H9 (cell line): ENCODE results near the gene COL18A1. TPM values are rescaled to one million over a fixed set of nuclear protein-coding genes. Genes with fewer than 3 reads are reported as not detected.

Source experiments
- DNase-seq: peaks from one replicate; pipeline ENCODE4 v3.0.0-alpha.2; 2017
- H2AFZ ChIP-seq: one replicate; pipeline ENCODE4 v1.6.1; 2013; ENCODE audit warnings: mild to moderate bottlenecking, low read length, control low read depth, moderate library complexity
- H2AK5ac ChIP-seq: 2 replicates; pipeline ENCODE4 v1.6.1; 2013; ENCODE audit warnings: low read length, control low read depth, mixed read lengths; ENCODE audit not compliant: insufficient read length
- H2BK120ac ChIP-seq: one replicate; pipeline ENCODE4 v1.6.1; 2013; ENCODE audit warnings: low read depth, mild to moderate bottlenecking, low read length, control low read depth, inconsistent platforms; ENCODE audit not compliant: poor library complexity, severe bottlenecking
- H2BK12ac ChIP-seq: 2 replicates; pipeline ENCODE4 v1.6.1; 2013; ENCODE audit warnings: low read length, control low read depth, mixed read lengths, low read depth; ENCODE audit not compliant: insufficient read length
- H2BK15ac ChIP-seq: 2 replicates; pipeline ENCODE4 v1.6.1; 2013; ENCODE audit warnings: low read depth, low read length, control low read depth
- H2BK20ac ChIP-seq: one replicate; pipeline ENCODE4 v1.6.1; 2013; ENCODE audit warnings: low read depth, mild to moderate bottlenecking, low read length, control low read depth, inconsistent platforms; ENCODE audit not compliant: poor library complexity, severe bottlenecking
- H2BK5ac ChIP-seq: 2 replicates; pipeline ENCODE4 v1.6.1; 2013; ENCODE audit warnings: low read length, control low read depth, mixed read lengths; ENCODE audit not compliant: insufficient read length
- H3K14ac ChIP-seq: 2 replicates; pipeline ENCODE4 v1.6.1; 2013; ENCODE audit warnings: low read length, control low read depth; ENCODE audit not compliant: insufficient read depth
- H3K18ac ChIP-seq: 2 replicates; pipeline ENCODE4 v1.6.1; 2013; ENCODE audit warnings: low read depth, mild to moderate bottlenecking, mixed read lengths, low read length, control low read depth; ENCODE audit not compliant: insufficient read length
- H3K23ac ChIP-seq: 2 replicates; pipeline ENCODE4 v1.6.1; 2013; ENCODE audit warnings: low read length, control low read depth, mixed read lengths, low read depth; ENCODE audit not compliant: insufficient read length
- H3K23me2 ChIP-seq: 2 replicates; pipeline ENCODE4 v1.6.1; 2013; ENCODE audit warnings: low read depth, mild to moderate bottlenecking, mixed read lengths, low read length, control low read depth; ENCODE audit not compliant: insufficient read length, poor library complexity, severe bottlenecking
- H3K27ac ChIP-seq: 2 replicates; pipeline ENCODE4 v1.5.1; 2013; ENCODE audit warnings: low read length, control low read depth, mixed read lengths, low read depth; ENCODE audit not compliant: insufficient read length
- H3K27me3 ChIP-seq: 2 replicates; pipeline ENCODE4 v1.6.1; 2013; ENCODE audit warnings: low read length, control low read depth, inconsistent platforms; ENCODE audit not compliant: insufficient read depth
- H3K4ac ChIP-seq: 2 replicates; pipeline ENCODE4 v1.6.1; 2013; ENCODE audit warnings: low read depth, mild to moderate bottlenecking, control low read depth, inconsistent platforms, low read length, moderate library complexity
- H3K4me1 ChIP-seq: 2 replicates; pipeline ENCODE4 v1.6.1; 2013; ENCODE audit warnings: low read length, control low read depth, inconsistent platforms; ENCODE audit not compliant: insufficient read depth
- H3K4me2 ChIP-seq: 2 replicates; pipeline ENCODE4 v1.6.1; 2013; ENCODE audit warnings: low read length, control low read depth, mixed read lengths; ENCODE audit not compliant: insufficient read length, insufficient read depth
- H3K56ac ChIP-seq: 2 replicates; pipeline ENCODE4 v1.6.1; 2013; ENCODE audit warnings: low read depth, mild to moderate bottlenecking, mixed read lengths, low read length, control low read depth; ENCODE audit not compliant: insufficient read length
- H3K79me1 ChIP-seq: 2 replicates; pipeline ENCODE4 v1.6.1; 2013; ENCODE audit warnings: low read depth, mild to moderate bottlenecking, moderate library complexity, low read length, control low read depth, inconsistent platforms; ENCODE audit not compliant: insufficient read depth, poor library complexity, severe bottlenecking
- H3K79me2 ChIP-seq: 2 replicates; pipeline ENCODE4 v1.6.1; 2013; ENCODE audit warnings: low read length, control low read depth, inconsistent platforms; ENCODE audit not compliant: insufficient read depth
- H3K9ac ChIP-seq: 2 replicates; pipeline ENCODE4 v1.6.1; 2013; ENCODE audit warnings: low read length, control low read depth, mixed read lengths; ENCODE audit not compliant: insufficient read length; ENCODE audit errors: extremely low read depth
- H3K9me3 ChIP-seq: one replicate; pipeline ENCODE4 v1.6.1; 2013; ENCODE audit warnings: low read depth, low read length, inconsistent platforms; ENCODE audit not compliant: control insufficient read depth
- H3T11ph ChIP-seq: one replicate; pipeline ENCODE4 v1.6.1; 2013; ENCODE audit warnings: mild to moderate bottlenecking, low read length, control low read depth, inconsistent platforms
- H4K20me1 ChIP-seq: one replicate; pipeline ENCODE4 v1.6.1; 2013; ENCODE audit not compliant: control insufficient read depth, insufficient read length, insufficient read depth
- H4K5ac ChIP-seq: 2 replicates; pipeline ENCODE4 v1.6.1; 2013; ENCODE audit warnings: low read depth, mild to moderate bottlenecking, mixed read lengths, low read length, control low read depth; ENCODE audit not compliant: insufficient read length
- H4K8ac ChIP-seq: replicated peaks from 2 replicates; pipeline ENCODE4 v1.6.1; 2013; ENCODE audit warnings: low read length, control low read depth, mixed read lengths, low read depth; ENCODE audit not compliant: insufficient read length
- H4K91ac ChIP-seq: 2 replicates; pipeline ENCODE4 v1.6.1; 2013; ENCODE audit warnings: low read depth, mild to moderate bottlenecking, moderate library complexity, mixed read lengths, low read length, control low read depth; ENCODE audit not compliant: insufficient read length
- H3K27ac Mint-ChIP-seq, 3 experiments: 2 replicates in 2 of 3; 3 replicates in 1 of 3; pipeline ENCODE4 v1.8.0; 2020 to 2021; ENCODE audit warnings: mixed read lengths in 3 of 3, mild to moderate bottlenecking in 1 of 3, moderate library complexity in 1 of 3
- H3K27me3 Mint-ChIP-seq: 2 replicates; pipeline ENCODE4 v1.8.0; 2021; ENCODE audit warnings: low read depth, mild to moderate bottlenecking, moderate library complexity, mixed read lengths
- H3K36me3 Mint-ChIP-seq, 3 experiments: 2 replicates in 2 of 3; 3 replicates in 1 of 3; pipeline ENCODE4 v1.8.0; 2020 to 2021; ENCODE audit warnings: low read depth in 3 of 3, mixed read lengths in 3 of 3; ENCODE audit not compliant: insufficient read depth in 1 of 3
- H3K4me1 Mint-ChIP-seq, 2 experiments: 2 replicates each; pipeline ENCODE4 v1.8.0; 2020; ENCODE audit warnings: mixed read lengths in 2 of 2
- H3K4me3 Mint-ChIP-seq, 2 experiments: 2 replicates in 1 of 2; 3 replicates in 1 of 2; pipeline ENCODE4 v1.8.0; 2020 to 2021; ENCODE audit warnings: mild to moderate bottlenecking in 2 of 2, mixed read lengths in 2 of 2, moderate library complexity in 1 of 2
- H3K9me3 Mint-ChIP-seq, 2 experiments: 2 replicates in 1 of 2; 3 replicates in 1 of 2; pipeline ENCODE4 v1.8.0; 2020; ENCODE audit warnings: mild to moderate bottlenecking in 2 of 2, mixed read lengths in 2 of 2, moderate library complexity in 1 of 2
- CTCF ChIP-seq: fragments of 200-600 bp; sonication (generic); conservative IDR thresholded peaks from 3 replicates; pipeline ENCODE4 v1.8.0; 2021; ENCODE audit warnings: antibody characterized with exemption, mild to moderate bottlenecking
- WGBS: extraction: QIAGEN DNeasy Blood & Tissue Kit; methylation state at CpG from one replicate; pipeline ENCODE4 v1.1.7; 2013; ENCODE audit warnings: missing lambda C conversion rate, low lambda C conversion rate, mixed read lengths; ENCODE audit not compliant: insufficient read length; ENCODE audit errors: extremely low coverage; 5-methylcytosine and 5-hydroxymethylcytosine counted together
- total RNA-seq: library from RNA; stranded (reverse); gene quantifications from 2 replicates; pipeline ENCODE4 v1.2.1, GENCODE V29; 2021

COL18A1 gene
- total RNA-seq, 1 experiment from 2014 or later = 232 TPM

- H3K4ac ChIP-seq = no peak overlapping the region
- peaks cover 15 to 17% of the 10 kb centered on the region in 2 experiments for H3K9me3 Mint-ChIP-seq
- no peak overlapping the region for H2AK5ac ChIP-seq
- no peak overlapping the region for H2BK120ac ChIP-seq
- no peak overlapping the region for H4K91ac ChIP-seq
- H2BK12ac ChIP-seq = no peak overlapping the region
- H3K4me1 ChIP-seq = no peaks in the 10 kb centered on the region
- H3K27ac Mint-ChIP-seq = peak overlapping the region in 1 of 3 experiments; percentile 5; a peak in 1 of 7 replicates
- H3K56ac ChIP-seq = no peak overlapping the region
- H4K20me1 ChIP-seq = no peaks in the 10 kb centered on the region
- peaks cover 27 to 45% (median 41%) of the 10 kb centered on the region in 3 experiments for H3K36me3 Mint-ChIP-seq
- H4K5ac ChIP-seq = no peak overlapping the region
- H3K27ac ChIP-seq = no peak overlapping the region
- DNase-seq = no peak
- H3K14ac ChIP-seq = no peak overlapping the region
- no peaks in the 10 kb centered on the region for H3K27me3 Mint-ChIP-seq
- no CpG with 5 or more reads among the region's 9 CpGs for WGBS
- H3K79me1 ChIP-seq = peaks cover 12% of the 10 kb centered on the region
- H3K79me2 ChIP-seq = peaks cover 13% of the 10 kb centered on the region; the same call in 1 of the 2 replicates
- no peak overlapping the region for H2BK5ac ChIP-seq
- no peak overlapping the region for H2AFZ ChIP-seq
- no peak overlapping the region for H3K9ac ChIP-seq
- no peak overlapping the region for H4K8ac ChIP-seq
- no peak overlapping the region for H3K4me3 Mint-ChIP-seq
- TF ChIP-seq CTCF = no peak
- H3K27me3 ChIP-seq = no peaks in the 10 kb centered on the region
- no peak overlapping the region for H3K23ac ChIP-seq
- H3K9me3 ChIP-seq = no peaks in the 10 kb centered on the region
- no peak overlapping the region for H3K18ac ChIP-seq
- no peak overlapping the region for H3K4me2 ChIP-seq
- H2BK15ac ChIP-seq = no peak overlapping the region
- H3T11ph ChIP-seq = no peak overlapping the region
- no peaks in the 10 kb centered on the region for H3K23me2 ChIP-seq
- peaks cover 2 to 16% of the 10 kb centered on the region in 2 experiments; a peak in 2 of 4 replicates for H3K4me1 Mint-ChIP-seq
- H2BK20ac ChIP-seq = no peak overlapping the region
Observed at GRCh38 chr21:45460611-45461368, 55.8 kb downstream of the COL18A1 start.
